HG03442 (cell line): ENCODE measurements around the gene MPP2.
"Not testable (repeated sequence)": the region's sequence is repeated elsewhere in the genome, so short reads cannot be mapped to it uniquely, and the experiment has no call there.

Experiments used
- ATAC-seq: cut with Tn5 transposase; IDR thresholded peaks from one replicate; pipeline ENCODE4 v1.9.1; 2021; ENCODE audit warnings: mild to moderate bottlenecking, moderate library complexity; ENCODE audit not compliant: unreplicated experiment

MPP2 gene

DNA sequence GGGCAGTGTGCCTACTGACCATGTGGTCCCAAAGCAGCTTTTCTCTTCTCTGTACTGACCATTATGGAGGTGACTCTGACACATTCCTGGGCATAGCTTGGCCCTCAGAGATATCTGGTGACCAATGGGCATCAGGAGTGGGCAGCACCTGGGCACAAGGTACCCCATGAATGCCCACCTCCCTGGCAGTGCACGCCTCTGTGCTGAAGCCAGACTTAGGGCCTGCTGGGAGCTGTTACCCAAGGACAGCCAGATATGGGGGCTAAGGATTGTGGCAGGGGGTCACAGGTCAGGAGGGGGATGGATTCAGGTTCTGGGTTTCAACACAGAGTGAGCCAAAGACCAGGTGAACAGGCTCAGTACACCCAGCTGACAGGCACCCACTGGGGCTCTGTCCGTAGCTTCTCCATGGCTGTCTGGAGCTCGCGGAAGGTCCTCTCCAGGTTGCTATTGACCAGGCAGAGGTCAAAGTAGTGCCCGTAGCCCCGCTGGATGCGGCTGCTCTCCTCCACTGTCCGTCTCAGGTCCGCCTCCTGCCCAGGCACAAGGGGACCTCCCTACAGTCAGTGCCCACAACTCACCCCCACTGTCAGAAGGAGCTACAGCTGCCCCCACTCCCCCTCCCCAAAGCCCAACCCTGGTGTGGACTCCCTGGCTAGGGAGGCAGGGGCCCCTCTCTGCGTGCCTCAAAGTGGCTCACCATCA is 29.7 kb downstream of the MPP2 start:
- no peak for ATAC-seq

DNA sequence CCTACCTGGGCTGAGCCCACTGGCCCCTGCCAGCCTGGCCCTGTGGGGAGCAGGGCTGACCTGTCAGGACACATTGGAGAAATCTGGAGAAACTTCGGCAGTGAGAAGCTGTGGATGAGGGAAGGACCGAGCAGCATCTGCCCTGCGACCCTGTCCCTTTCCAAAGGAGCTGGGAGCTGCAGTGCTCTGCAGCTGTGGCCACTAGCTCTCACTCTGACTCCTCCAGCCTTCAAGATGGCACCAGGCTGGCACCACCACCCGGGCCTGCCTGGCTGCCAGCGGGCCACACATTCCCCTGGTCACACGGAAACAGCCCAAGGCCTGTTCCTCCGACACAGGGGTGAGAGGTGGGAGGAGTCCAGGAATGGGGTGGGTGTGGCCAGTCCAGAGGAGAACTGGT is 30.3 kb downstream of the MPP2 start:
- ATAC-seq, result no peak

GRCh38 chr17:43875476-43876147 is 31.7 kb downstream of the MPP2 start:
- ATAC-seq, result no peak

DNA sequence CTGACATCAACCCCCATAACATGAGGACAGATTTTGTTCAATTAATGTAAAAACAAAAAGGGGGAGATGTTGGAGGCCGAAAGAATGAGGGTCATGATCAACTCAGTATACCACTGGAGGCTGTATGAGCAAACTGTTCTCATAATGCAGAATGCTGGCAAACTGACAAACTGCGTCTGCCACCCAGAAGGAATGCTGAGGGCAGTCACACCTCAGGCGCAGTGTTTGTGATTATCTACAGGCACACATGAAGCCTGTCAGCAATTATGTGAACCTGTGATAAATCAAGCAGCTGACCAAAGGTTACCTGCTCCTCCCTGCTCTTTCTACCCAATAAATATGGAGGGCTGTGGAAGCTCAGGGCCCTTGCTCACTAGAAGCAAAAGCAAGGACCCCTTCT is 33.0 kb downstream of the MPP2 start:
- ATAC-seq, result no peak

GRCh38 chr17:43873815-43874214 is 33.5 kb downstream of the MPP2 start:
- ATAC-seq, result no peak

GRCh38 chr17:43873091-43873490 is 34.2 kb downstream of the MPP2 start:
- no peak for ATAC-seq

GRCh38 chr17:43871946-43872690 is 35.2 kb downstream of the MPP2 start:
- no peak for ATAC-seq

GRCh38 chr17:43869031-43869430 is 38.3 kb downstream of the MPP2 start:
- ATAC-seq, result not testable (repeated sequence)

DNA sequence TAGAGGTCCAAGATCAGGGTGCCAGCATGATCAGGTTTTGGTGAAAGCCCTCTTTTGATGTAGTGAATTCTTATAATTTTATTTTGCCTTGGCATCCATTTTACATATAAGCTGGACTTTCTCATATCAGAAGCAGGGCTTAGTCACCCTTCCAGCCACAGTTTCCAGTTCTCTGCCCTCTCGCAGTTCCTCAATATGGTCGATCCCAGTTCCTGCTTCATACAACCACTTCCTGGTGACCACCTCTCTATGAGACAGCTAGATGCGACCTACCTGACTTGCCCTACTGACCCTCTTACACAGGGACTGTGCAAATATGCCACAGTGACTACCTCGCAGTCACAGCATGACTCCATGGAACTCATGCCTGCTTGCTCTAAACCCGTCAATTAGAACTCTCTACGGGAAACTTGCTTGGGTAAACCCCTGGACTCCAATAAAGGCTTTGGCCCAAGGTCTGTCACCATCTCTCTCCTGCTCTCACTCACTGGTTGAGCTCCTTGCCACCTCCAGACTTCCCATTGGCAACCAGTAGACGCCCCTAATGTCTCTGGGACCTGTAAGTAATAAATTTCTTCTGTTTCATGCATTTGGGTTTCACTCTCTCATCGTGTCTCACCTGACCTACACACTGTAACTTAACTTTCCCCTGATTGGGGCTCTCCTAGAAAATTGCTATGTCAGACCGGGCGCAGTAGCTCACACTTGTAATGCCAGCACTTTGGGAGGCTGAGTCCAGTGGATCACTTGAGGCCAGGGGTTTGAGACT is 38.9 kb downstream of the MPP2 start:
- no peak for ATAC-seq

- ATAC-seq, result no peak
These were observed 43.0 kb downstream of the MPP2 start for GRCh38 chr17:43864161-43864984.

DNA sequence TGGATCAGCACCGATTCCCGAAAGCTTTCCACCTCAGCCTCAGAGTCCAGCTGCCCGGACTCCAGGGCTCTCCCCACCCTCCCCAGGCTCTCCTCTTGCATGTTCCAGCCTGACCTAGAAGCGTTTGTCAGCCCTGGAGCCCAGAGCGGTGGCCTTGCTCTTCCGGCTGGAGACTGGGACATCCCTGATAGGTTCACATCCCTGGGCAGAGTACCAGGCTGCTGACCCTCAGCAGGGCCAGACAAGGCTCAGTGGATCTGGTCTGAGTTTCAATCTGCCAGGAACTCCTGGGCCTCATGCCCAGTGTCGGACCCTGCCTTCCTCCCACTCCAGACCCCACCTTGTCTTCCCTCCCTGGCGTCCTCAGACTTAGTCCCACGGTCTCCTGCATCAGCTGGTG is 45.4 kb downstream of the MPP2 start:
- ATAC-seq, result no peak

- no peak for ATAC-seq
These were observed 46.3 kb downstream of the MPP2 start for GRCh38 chr17:43860927-43861622.

DNA sequence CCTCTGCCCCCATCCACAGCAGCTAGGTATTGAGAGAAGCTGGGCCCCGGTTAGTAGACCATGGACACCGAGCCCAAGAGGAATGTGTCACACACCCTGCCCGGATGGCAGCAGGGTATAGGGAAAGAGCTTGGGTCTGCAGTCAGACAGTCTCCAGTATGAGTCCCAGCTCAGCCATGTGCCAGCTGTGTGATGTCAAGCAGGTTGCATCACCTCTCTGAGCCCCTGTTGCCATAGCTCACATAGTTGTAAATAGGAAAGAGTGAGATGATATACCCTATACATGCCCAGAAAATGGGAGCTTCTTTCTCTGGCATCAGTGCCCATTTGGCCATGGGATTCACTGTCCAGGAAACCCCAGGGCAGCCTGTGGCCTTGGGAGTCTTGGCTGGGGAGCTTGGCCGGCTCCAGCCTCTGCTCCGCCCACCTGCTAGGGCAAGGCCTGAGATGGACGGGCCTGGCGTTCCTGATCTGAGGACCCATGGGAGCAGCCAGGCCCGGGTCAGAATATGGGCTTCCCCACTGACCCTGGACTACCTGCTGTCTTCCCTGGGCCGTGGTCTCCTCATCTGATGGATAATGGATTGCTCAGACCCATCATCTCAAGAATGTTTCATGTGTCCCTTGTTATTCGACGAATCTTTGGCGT is 47.1 kb downstream of the MPP2 start:
- no peak for ATAC-seq

DNA sequence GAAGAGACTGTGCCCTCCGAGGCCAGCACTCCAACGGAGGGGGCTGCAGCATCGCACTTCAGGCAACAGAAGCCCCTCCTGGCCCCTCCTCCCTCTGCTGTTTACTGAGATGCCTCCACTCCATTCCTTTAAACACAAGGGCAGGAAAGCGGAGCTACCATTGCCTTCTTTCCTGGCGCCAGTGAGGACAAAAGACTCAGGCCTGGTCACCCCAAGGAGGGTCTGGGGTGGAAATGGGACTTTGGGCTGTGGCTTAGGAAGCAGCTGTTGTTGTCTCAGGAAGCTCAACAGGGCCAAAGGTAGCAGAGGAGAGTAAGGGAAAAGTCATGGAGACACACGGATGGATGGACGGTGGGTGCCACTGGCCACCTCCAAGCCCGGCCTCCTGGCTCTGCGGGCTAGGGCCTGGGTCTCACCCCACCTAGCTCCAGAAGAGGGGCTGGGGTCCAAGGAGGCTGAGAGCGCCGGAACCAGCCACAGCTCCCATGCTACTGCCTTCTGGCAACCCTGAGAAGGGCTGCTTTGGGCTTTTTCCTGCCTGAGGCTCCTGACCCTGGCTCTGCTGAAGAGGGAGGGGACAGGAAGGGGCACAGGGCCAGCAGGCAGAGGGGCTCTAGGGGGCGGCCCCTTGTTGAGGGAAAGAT is 49.3 kb downstream of the MPP2 start:
- ATAC-seq, result no peak

DNA sequence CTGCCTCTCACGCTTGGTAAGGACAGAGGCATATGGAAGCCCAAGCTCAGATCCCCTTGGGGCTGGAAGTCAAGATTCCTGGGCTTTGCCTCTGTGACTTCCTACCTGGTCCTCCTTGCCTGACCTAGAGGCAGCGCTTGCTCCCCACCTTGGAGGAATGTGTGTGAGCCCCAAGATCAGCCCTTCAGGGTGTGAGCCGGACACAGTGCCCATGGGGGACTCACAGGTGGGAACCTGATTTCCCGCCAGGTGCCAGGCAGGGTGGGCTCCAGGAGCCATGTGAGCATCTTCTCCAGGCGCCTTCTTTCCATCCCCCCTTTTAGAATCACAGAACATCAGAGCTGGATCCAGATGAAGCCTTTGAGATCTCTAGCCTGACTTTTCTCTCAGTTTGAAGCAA is 50.2 kb downstream of the MPP2 start:
- no peak for ATAC-seq

GRCh38 chr17:43856141-43856540 is 51.2 kb downstream of the MPP2 start:
- ATAC-seq, result no peak

DNA sequence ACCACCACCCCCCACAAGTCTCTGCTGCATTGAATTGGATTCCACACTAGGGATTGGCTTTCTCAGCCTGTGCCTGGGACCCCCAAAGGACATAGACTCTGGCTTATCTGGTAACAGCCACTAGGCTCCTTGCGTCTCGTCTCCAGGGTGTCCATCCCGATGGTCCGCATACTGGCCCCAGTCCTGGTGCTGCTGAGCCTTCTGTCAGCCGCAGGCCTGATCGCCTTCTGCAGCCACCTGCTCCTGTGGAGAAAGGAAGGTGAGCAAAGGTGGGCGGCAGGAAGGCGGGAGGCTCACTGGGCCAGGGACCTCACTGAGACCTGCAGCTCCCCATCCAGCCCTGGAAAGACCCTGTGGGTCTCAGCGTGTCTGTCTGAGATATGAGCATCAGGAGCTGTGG is 52.3 kb downstream of the MPP2 start:
- ATAC-seq, result no peak

- ATAC-seq, result no peak
These were observed 52.8 kb downstream of the MPP2 start for GRCh38 chr17:43854498-43854897.

GRCh38 chr17:43853546-43853945 is 53.8 kb downstream of the MPP2 start:
- no peak for ATAC-seq
